GDM1 (cell line): ENCODE results near the gene GRB2.
A peak's percentile ranks its signal among the peaks of the same experiment; 100 is the strongest.
"Not testable (repeated sequence)": the region's sequence is repeated elsewhere in the genome, so short reads cannot be mapped to it uniquely, and the experiment has no call there.

Experiments
- DNase-seq: peaks from one replicate; lab custom pipeline; 2025; lab: John Stamatoyannopoulos, UW

GRB2 gene

DNA sequence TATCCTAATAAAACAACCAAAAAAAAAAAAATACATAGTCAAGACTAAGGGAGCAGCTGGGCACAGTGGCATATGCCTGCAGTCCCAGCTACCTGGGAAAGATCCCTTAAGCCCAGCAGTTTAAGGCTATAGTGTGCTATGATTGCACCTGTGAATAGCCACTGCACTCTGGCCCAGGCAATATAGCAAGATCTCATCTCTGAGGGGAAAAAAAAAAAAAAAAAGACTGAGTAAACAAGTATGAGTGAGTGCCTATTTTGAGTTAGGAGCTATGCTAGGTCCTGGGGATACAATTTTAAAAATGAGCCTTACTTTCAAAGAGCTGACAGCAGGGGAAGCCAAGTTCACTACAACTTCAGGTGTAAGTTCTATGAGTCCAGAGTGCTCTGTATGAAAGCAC lies 55.4 kb downstream of the GRB2 start:
- DNase-seq = no peak

- no peak for DNase-seq
Measured at GRCh38 chr17:75349589-75349988, 55.9 kb downstream of the GRB2 start.

- no peak for DNase-seq
Measured at GRCh38 chr17:75348386-75349012, 57.0 kb downstream of the GRB2 start.

DNA sequence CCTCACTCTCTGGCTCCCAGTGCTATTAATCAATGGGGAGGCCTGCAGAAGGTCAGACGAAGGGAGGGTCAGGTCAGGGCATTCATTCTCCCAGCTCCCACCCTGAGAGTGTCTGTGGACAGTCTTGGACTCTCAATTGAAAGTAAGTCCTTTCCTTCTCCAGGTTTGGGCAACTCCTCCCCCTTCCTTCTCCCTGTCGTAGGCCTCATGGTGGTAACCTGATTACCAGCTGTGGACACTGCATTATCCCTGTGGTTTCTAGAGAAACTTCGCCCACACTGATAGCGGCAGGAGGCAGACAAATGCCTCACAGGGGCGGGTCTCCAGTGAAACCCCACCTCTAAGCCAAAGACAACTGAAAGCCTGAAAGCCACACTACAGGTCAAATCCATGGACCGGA lies 58.6 kb downstream of the GRB2 start:
- DNase-seq = no peak

DNA sequence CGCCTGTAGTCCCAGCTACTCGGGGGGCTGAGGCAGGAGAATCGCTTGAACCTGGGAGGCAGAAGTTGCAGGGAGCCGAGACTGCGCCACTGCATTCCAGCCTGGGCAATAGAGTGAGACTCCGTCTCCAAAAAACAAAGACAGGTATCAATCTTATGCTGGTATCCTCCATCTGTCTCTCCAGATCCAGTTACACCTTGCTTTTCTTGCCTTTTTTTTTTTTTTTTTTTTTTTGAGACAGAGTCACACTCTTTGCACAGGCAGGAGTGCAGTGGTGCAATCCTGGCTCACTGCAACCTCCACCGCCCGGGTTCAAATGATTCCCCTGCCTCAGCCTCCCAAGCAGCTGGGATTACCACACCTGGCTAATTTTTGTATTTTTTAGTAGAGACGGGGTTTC lies 59.1 kb downstream of the GRB2 start:
- DNase-seq = not testable (repeated sequence)

GRCh38 chr17:75345514-75346167 lies 59.8 kb downstream of the GRB2 start:
- DNase-seq = no peak

DNA sequence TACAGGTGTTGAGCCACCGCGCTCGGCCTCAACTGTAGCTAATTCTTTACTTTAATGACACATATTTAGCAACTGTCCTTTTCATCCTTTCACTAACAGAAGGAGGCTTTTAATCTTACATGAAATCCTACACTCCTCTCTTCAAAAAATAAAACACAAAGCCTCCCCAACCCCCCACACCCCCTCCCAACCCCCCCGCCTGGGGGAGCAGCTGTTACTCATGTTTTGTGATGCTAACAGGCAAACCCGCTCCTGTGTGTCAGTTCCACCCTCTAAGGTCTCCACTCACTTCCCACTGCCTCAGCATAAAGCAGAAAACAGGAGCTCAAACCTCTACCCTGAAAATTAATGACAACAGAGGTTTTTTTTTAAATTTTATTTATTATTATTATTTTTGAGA lies 60.8 kb downstream of the GRB2 start:
- DNase-seq = no peak

DNA sequence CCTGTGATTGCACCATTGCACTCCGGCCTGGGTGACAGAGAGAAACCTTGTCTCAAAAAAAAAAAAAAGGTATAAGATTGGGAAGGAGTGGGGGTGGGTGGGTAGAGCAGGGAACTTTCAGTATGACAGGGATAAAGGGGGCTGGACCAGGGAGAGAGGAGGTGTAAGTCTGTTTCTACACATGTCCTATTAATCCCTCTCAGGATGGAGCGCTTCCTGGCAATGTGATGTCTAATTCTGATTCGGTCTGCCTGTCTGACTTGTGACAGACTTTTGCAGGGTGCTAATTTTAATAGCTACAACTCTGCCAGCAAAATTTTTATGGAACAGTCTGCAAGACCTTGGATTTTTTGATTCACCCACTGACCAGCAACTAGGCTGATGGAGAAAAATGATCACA lies 62.5 kb downstream of the GRB2 start:
- DNase-seq = no peak

DNA sequence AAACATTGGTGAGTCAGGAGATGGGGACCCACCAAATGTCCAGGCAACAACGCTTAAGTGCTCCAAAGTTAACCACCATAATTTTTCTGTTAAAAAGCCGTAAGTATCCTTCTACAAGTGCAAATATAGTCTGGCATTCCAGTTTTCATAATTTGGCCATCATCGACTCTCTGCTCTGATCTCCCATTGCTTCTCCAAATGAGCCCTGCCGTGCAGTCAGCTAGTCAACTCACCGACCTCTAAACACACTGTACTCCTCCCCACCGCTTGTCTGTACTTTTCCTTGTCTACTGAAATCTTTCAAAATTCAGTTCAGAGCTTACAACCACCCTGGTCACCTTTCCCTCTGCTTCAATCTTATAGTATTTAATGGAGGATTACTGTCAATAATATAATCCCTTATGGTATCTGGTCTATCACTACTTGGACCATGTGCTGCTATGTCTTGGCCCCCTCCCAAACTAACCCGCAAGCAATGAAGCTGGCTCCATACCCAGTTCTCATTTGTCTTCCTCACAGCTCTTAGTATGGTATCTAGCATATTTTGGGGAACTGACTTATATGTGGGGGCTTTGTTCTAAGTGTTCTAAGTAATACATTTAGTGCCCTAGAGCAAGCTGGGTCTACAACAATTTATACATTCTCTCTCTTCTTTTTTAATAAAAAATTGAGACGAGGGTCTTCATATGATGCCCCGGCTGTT lies 63.5 kb downstream of the GRB2 start:
- no peak for DNase-seq

- DNase-seq = no peak
Measured at GRCh38 chr17:75340631-75341030, 64.8 kb downstream of the GRB2 start.

DNA sequence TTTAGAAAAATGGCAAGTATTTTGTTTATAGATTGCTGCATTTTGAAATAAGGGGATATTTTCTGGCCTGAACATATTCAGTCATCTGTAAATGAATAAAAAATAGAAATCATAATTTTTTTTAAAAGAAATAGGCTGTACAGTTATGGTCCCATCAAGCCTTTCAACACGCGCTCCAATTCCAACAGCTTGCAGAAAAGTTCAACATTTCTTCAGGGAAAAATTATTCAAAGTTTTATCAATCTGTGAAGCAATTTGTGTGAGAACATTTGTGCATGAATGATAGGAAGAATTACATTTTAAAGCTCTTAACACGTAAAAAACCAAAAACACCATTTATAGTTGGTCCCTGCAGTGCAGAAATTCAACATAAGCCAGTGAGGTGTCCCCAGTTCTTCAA lies 65.5 kb downstream of the GRB2 start:
- DNase-seq = no peak

GRCh38 chr17:75338335-75338734 lies 67.1 kb downstream of the GRB2 start:
- DNase-seq = peak; percentile 39

DNA sequence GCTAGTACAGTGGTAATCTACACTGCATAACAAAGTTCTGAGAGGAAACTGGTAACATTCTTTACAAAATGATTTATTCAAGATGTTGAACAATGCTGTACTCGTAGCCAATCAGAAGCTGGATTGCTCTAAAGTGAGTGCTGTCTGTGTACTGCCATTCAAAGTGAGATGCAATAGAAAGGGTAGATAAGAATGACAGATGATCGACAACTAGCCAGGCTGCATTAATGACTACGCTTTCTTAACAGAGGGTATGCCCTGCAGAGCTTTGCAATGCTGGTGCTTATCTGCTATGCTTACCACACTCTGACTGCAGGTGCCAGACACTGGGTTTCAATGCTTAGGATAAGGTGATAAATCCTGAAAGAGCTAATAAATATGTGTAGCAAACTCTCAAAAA lies 70.2 kb downstream of the GRB2 start:
- no peak for DNase-seq

- no peak for DNase-seq
Measured at GRCh38 chr17:75334723-75335122, 70.8 kb downstream of the GRB2 start.

DNA sequence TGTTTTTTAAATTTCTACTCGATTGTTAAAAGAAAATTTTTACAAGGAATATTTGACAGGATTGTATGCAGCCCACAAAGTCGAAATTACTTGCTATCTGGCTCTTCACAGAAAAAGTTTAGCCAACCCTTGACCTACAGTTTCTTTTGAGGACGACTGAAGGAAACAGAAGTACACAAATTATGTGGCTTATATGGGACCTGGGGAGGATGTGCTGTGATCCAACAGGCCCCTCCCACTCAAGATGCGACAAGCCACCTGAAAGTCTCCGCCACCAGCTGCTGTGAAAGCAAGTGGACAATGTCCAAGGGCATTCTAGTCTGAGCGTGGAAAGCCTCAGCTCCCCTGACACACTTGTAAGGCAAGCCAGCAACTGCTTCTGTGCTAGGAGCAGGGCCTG lies 73.8 kb downstream of the GRB2 start:
- no peak for DNase-seq

DNA sequence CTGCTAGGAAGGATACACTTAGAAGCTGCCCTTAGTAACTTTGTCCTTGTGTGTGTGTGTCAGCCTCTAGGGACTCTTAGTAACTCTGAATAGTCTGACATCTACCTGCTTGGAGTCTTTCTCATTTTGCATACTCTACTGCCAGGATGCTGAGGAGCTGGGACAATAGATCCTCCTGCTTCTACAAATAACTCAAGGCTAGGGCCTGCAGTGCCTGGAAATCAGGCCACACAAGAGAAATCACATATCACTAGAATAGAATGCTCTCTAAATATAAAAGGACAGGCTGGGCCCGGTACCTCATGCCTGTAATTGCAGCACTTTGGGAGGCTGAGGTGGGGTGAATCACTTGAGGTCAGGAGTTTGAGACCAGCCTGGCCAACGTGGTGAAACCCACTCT lies 77.7 kb downstream of the GRB2 start:
- no peak for DNase-seq

- DNase-seq = peak; percentile 56
Measured at GRCh38 chr17:75326226-75326848, 79.1 kb downstream of the GRB2 start.

GRCh38 chr17:75325827-75326225 lies 79.7 kb downstream of the GRB2 start:
- peak; percentile 84 for DNase-seq

DNA sequence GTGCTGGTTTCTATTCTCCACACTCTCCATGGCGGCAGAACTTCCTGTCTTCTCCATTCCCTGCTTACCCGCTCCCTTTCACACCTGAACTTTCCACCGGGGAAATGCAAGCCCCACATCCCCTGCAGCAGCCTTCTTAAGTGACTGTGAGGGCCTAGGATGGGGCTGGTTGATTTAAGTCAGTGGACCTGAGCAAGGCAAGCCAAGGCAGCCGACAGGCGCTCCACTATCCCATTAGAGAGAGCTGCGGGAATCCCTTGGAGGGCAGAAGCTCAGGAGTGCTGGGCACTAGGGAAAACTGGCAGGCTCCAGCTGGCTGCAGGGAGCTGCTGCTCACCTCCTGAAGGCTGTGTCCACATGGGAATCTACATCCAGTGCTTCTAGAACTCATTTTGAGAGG lies 80.1 kb downstream of the GRB2 start:
- no peak for DNase-seq

DNA sequence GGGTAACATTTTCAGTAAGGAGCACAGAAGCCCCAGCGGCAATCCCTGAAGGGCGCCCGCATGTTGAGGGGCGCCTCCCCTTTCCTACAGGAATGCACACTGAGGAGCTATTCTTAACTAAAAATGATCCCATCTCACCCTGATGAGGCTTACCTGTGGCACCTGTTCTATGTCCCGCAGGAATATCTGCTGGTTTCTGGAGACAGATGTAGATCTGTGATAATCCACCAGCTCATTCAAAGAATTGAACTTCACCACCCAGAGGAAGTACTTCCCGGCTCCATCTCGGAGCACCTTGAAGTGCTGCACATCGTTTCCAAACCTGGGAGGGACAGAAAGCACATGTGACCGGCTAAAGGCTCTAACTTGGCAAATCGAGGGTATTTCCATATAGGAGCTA lies 84.0 kb downstream of the GRB2 start:
- DNase-seq = no peak

DNA sequence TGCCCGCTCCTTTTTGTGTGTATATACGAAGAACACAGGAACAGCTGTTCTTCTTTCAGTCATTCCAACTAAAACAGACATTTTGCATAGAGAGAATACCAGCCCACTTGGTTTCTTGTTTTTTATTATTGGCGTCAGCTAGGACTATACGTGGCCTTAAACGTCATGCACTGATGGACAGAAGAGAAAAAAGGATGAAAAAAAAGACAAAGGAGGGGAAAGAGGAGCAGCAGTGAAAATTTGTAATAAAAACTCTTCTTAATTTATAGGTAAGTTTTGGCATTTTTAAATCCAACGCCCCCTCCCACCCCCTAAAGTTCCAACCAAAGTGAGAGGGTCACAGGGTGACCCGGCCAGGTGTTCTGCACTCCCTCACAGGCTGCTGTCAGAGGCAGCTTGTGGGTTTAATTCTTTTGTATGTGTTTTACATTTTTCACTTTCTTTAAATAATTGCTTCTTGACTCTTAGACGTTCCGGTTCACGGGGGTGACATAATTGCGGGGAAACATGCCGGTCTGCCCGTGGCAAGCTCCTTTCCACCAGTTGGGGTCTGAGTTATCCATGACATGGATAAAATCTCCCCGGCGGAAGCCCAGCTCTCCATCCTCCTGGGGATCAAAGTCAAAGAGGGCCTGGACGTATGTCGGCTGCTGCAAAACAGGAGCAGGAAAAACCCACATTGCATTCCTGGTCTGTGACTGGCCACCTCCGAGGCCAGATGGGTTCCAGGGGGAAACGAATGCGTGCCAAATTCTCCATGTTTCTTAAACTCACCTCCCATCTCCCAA lies 85.4 kb downstream of the GRB2 start:
- no peak for DNase-seq

DNA sequence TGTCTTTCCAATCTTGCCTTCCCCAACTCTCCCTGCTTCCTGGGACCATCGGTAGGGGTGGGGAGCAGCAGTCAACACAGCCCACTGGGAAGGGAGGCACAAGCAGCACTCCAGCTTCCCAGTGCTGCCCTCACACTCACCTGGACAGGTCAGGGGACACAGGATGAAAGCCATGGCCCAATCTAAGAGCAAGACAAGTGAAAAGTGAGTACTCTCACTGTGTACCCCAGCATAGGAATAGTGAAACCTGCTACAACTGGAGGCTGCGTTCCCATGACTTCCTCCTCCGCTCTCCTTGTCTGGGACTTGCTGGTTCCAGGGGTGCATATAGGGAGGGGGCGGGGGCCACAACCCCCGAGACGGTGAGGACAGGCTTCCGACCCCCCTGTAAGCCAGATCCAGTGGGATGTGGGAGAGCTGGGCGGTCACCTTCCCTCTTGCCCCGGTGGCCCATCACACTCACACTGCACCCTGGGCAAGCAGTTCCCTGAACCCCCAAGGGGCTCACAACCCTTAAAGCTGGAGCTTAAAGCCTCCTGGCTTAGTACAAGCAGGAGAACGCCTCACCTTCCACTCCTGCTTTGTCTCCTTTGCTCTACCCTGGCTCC lies 86.8 kb downstream of the GRB2 start:
- DNase-seq = no peak
